ENCODE data around the gene CELF5.
"Not testable (repeated sequence)": the region's sequence is repeated elsewhere in the genome, so short reads cannot be mapped to it uniquely, and the experiment has no call there.

CELF5 gene

GRCh38 chr19:3330047-3330446 lies 105.6 kb downstream of the CELF5 start:
- DNase-seq = no peak

- not testable (repeated sequence) for DNase-seq
Observed at GRCh38 chr19:3332232-3332631, 107.8 kb downstream of the CELF5 start.

GRCh38 chr19:3333020-3333583 lies 108.6 kb downstream of the CELF5 start:
- no peak for DNase-seq

GRCh38 chr19:3333662-3334061 lies 109.2 kb downstream of the CELF5 start:
- DNase-seq = no peak

- DNase-seq = not testable (repeated sequence)
Observed at GRCh38 chr19:3334749-3335430, 110.4 kb downstream of the CELF5 start.

- no peak for DNase-seq
Observed at GRCh38 chr19:3335431-3336350, 111.2 kb downstream of the CELF5 start.

GRCh38 chr19:3336351-3336679 lies 111.9 kb downstream of the CELF5 start:
- no peak for DNase-seq

GRCh38 chr19:3336680-3337523 lies 112.4 kb downstream of the CELF5 start:
- no peak for DNase-seq

- DNase-seq = peak; percentile 65
Observed at GRCh38 chr19:3338541-3339181, 114.2 kb downstream of the CELF5 start.

- DNase-seq = no peak
Observed at GRCh38 chr19:3340340-3340739, 115.9 kb downstream of the CELF5 start.

GRCh38 chr19:3342246-3342645 lies 117.8 kb downstream of the CELF5 start:
- no peak for DNase-seq

- DNase-seq = not testable (repeated sequence)
Observed at GRCh38 chr19:3342962-3343361, 118.5 kb downstream of the CELF5 start.

- DNase-seq = peak; percentile 44
Observed at GRCh38 chr19:3343619-3344502, 119.4 kb downstream of the CELF5 start.

- no peak for DNase-seq
Observed at GRCh38 chr19:3344608-3345598, 120.4 kb downstream of the CELF5 start.

GRCh38 chr19:3345850-3346460 lies 121.5 kb downstream of the CELF5 start:
- no peak for DNase-seq
